ENCODE results near the gene IL13RA1. TPM values are rescaled to one million over a fixed set of nuclear protein-coding genes. Genes with fewer than 3 reads are reported as not detected.

The IL13RA1 gene
- total RNA-seq, result 2.5 TPM

DNA sequence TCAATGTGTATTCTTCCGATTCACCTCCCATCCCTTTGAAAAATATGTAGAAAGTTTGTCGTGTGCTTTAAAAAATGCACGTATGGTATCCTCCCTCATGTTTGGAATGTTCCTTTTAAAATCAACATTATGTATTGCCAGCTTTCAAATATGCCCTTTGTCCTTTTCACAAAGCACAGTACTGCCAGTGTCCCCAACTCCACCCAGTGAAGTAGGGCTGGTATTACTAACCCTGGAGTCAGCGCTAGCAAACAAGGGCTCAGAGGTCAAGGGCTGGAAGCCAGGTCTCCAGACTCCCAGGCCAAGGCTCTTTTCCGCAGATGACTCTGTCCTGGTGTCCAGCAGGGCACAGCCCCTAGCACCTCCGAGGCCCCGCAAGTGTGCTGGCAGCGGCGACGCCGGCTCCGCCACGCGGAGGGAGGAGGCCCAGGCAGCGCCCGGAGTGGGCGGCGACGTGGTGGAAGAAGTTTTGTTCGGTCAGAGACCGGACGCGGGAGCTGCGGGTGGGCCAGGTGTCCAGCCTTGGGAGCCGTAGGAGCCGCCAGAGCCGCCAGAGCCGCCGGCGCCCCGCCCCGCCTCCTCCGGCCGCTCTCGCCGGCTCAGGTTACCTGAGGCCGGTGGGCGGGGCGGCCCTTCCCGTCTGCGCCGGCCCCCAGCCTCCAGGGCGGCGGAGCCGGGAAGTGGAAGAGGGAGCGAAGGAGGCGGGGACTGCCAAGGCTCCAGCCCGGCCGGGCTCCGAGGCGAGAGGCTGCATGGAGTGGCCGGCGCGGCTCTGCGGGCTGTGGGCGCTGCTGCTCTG, at the start of gene IL13RA1:
Gene IL13RA1 (plus strand): TSS at position 720 of the 799 bp plus-strand sequence. CDS start 33 bp downstream, at position 753.

DNA sequence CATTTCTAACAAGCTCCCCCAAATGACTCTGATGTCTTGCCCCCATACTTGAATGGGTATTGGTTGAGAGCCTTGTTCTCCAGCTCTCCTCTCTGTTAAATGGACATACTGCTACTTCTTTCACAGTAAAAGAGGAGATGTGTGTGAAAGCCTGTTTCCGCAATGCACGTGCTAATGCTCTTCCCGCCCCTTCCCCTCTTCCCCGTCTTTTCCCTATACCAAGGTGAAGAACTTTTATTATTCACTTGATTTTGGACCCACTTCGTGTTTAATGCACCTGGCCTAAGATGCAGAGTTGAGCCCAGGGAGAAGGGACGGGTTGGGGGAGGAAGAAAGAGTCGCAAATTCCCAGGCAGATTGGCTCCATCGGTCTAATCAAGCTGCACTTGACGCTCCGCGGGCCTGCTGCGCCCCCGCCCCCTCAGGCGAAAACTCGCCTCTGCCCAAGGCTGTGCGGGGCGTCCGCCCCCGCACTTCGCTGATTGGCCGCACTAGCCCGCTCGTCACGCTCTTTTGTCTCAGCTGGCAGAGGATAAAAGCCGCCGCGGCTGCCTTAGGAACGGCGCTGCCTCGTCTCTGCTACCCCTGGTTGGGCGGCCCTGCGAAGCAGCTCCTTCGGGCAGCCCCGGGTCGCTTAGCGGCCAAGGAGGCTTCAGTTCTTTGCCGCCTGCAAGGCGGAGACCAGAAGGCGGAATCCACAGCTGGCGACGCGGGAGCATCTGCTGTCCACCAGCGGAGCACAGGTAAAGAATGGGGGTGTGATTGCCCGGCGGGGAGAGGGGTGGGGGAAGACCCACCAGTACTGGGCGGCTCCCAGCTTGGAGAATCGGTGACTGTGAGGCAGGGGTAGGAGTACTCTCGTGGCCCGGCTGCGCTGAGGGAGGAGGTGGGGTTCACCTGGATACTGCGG, 96.1 kb downstream of the IL13RA1 start, which contains the start of gene ZCCHC12:
Gene ZCCHC12 (plus strand): TSS at position 562 of the 910 bp plus-strand sequence. CDS start 1,421 bp downstream, outside the sequence.

Small RNAs within 50 kb of the gene (small RNA-seq; reads per million reads assigned to genes)
- gene RF00566 (ENCODE audit: low replicate concordance), result not detected

Other genes starting within 250 kb of the IL13RA1 start
- 29.7 TPM for gene DOCK11, start 231.8 kb upstream of the IL13RA1 start, total RNA-seq
- 29.7 TPM for gene ZCCHC12, start 96.2 kb downstream of the IL13RA1 start, total RNA-seq
- 2.5 TPM for gene LONRF3, start 247.0 kb downstream of the IL13RA1 start, total RNA-seq

Data from parietal lobe (tissue), 2 donors.